NCI-H1105 treated with DMSO at 0.1 percent for 48 hours (cell line): Measurements from ENCODE around the gene HMCN2.

Source experiments
- DNase-seq: peaks from one replicate; lab custom pipeline; 2025; lab: John Stamatoyannopoulos, UW

Gene HMCN2

GRCh38 chr9:130290291-130291181 lies 25.0 kb downstream of the HMCN2 start:
- DNase-seq, result no peak

GRCh38 chr9:130291474-130291873 lies 25.9 kb downstream of the HMCN2 start:
- no peak for DNase-seq

GRCh38 chr9:130292106-130292505 lies 26.5 kb downstream of the HMCN2 start:
- no peak for DNase-seq

- DNase-seq, result no peak
Observed at GRCh38 chr9:130294664-130295063, 29.1 kb downstream of the HMCN2 start.

- no peak for DNase-seq
Observed at GRCh38 chr9:130295431-130295830, 29.9 kb downstream of the HMCN2 start.

GRCh38 chr9:130295945-130296782 lies 30.6 kb downstream of the HMCN2 start:
- no peak for DNase-seq

- DNase-seq, result no peak
Observed at GRCh38 chr9:130296783-130297055, 31.2 kb downstream of the HMCN2 start.

GRCh38 chr9:130297371-130297770 lies 31.8 kb downstream of the HMCN2 start:
- no peak for DNase-seq

GRCh38 chr9:130298662-130299279 lies 33.2 kb downstream of the HMCN2 start:
- DNase-seq, result no peak

GRCh38 chr9:130299785-130300615 lies 34.4 kb downstream of the HMCN2 start:
- no peak for DNase-seq

- DNase-seq, result no peak
Observed at GRCh38 chr9:130300739-130301138, 35.2 kb downstream of the HMCN2 start.

GRCh38 chr9:130301483-130302286 lies 36.1 kb downstream of the HMCN2 start:
- no peak for DNase-seq

- no peak for DNase-seq
Observed at GRCh38 chr9:130302785-130303612, 37.4 kb downstream of the HMCN2 start.

- no peak for DNase-seq
Observed at GRCh38 chr9:130303613-130304055, 38.1 kb downstream of the HMCN2 start.

- no peak for DNase-seq
Observed at GRCh38 chr9:130304116-130304515, 38.6 kb downstream of the HMCN2 start.

GRCh38 chr9:130304643-130305042 lies 39.1 kb downstream of the HMCN2 start:
- DNase-seq, result no peak

GRCh38 chr9:130305381-130305780 lies 39.8 kb downstream of the HMCN2 start:
- DNase-seq, result no peak

- no peak for DNase-seq
Observed at GRCh38 chr9:130306823-130307666, 41.5 kb downstream of the HMCN2 start.

GRCh38 chr9:130307667-130307943 lies 42.0 kb downstream of the HMCN2 start:
- DNase-seq, result no peak
